Uterus (tissue), 2 donors: Measurements from ENCODE around the gene PTPRN2.

ENCODE experiments used
- CTCF ChIP-seq, 4 experiments: fragments of 200-600 bp in 2 of 4; fragments of 450-650 bp in 2 of 4; sonication (generic) in 2 of 4; IDR thresholded peaks; one replicate each; pipeline ENCODE4 v1.5.1; 2016 to 2019; ENCODE audit warnings: antibody characterized with exemption in 4 of 4, mild to moderate bottlenecking in 2 of 4, moderate library complexity in 1 of 4
- POLR2A ChIP-seq, 2 donors: fragments of 450-650 bp; IDR thresholded peaks; one replicate each; pipeline ENCODE4 v1.6.1; 2016; ENCODE audit warnings: antibody characterized with exemption in 2 of 2, mild to moderate bottlenecking in 1 of 2, moderate library complexity in 1 of 2

- no peak for TF ChIP-seq CTCF (IDR thresholded peaks at IDR 0.05)
- no peak for TF ChIP-seq POLR2A (IDR thresholded peaks at IDR 0.05)
Measured at GRCh38 chr7:157900556-157900955, 687.1 kb downstream of the PTPRN2 start.
